A549 (cell line): ENCODE measurements around the gene MCU.

Experiments
- PBX3 ChIP-seq: IDR thresholded peaks from 2 replicates; pipeline ENCODE4 v1.6.1; 2012
- RAD21 ChIP-seq, 2 experiments: fragments of >200 bp in 1 of 2; sonication (Bioruptor Twin) in 1 of 2; formaldehyde crosslinking in 1 of 2; IDR thresholded peaks in 1 of 2; conservative IDR thresholded peaks in 1 of 2; 2 replicates in 1 of 2; 3 replicates in 1 of 2; pipeline ENCODE4 v1.6.1; 2012 to 2018; ENCODE audit warnings: inconsistent platforms in 1 of 2
- SMC3 ChIP-seq: fragments of >200 bp; sonication (Bioruptor Twin); formaldehyde crosslinking; IDR thresholded peaks from 3 replicates; pipeline ENCODE4 v1.6.1; 2018; ENCODE audit warnings: inconsistent platforms
- TF ChIP-seq, protein P1 (sequence below): fragments of 200-600 bp; sonication (generic); IDR thresholded peaks from 2 replicates; pipeline ENCODE4 v1.6.1; 2016; ENCODE audit warnings: antibody characterized with exemption, mild to moderate bottlenecking, moderate library complexity

GRCh38 chr10:72814099-72814790, 122.3 kb downstream of the MCU start:
- TF ChIP-seq SMC3 (no peak), PBX3 (no peak), RAD21 (conservative IDR thresholded peaks at IDR 0.05 in 1 of 2, IDR thresholded peaks at IDR 0.05 in 1 of 2) (no peak)
- TF ChIP-seq, protein P1, sequence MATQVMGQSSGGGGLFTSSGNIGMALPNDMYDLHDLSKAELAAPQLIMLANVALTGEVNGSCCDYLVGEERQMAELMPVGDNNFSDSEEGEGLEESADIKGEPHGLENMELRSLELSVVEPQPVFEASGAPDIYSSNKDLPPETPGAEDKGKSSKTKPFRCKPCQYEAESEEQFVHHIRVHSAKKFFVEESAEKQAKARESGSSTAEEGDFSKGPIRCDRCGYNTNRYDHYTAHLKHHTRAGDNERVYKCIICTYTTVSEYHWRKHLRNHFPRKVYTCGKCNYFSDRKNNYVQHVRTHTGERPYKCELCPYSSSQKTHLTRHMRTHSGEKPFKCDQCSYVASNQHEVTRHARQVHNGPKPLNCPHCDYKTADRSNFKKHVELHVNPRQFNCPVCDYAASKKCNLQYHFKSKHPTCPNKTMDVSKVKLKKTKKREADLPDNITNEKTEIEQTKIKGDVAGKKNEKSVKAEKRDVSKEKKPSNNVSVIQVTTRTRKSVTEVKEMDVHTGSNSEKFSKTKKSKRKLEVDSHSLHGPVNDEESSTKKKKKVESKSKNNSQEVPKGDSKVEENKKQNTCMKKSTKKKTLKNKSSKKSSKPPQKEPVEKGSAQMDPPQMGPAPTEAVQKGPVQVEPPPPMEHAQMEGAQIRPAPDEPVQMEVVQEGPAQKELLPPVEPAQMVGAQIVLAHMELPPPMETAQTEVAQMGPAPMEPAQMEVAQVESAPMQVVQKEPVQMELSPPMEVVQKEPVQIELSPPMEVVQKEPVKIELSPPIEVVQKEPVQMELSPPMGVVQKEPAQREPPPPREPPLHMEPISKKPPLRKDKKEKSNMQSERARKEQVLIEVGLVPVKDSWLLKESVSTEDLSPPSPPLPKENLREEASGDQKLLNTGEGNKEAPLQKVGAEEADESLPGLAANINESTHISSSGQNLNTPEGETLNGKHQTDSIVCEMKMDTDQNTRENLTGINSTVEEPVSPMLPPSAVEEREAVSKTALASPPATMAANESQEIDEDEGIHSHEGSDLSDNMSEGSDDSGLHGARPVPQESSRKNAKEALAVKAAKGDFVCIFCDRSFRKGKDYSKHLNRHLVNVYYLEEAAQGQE, result no peak
